NCI-H187 treated with DMSO at 0.1 percent for 48 hours (cell line): ENCODE data around the gene FOXL3.

Experiments
- DNase-seq: peaks from one replicate; lab custom pipeline; 2025; lab: John Stamatoyannopoulos, UW

The FOXL3 gene

DNA sequence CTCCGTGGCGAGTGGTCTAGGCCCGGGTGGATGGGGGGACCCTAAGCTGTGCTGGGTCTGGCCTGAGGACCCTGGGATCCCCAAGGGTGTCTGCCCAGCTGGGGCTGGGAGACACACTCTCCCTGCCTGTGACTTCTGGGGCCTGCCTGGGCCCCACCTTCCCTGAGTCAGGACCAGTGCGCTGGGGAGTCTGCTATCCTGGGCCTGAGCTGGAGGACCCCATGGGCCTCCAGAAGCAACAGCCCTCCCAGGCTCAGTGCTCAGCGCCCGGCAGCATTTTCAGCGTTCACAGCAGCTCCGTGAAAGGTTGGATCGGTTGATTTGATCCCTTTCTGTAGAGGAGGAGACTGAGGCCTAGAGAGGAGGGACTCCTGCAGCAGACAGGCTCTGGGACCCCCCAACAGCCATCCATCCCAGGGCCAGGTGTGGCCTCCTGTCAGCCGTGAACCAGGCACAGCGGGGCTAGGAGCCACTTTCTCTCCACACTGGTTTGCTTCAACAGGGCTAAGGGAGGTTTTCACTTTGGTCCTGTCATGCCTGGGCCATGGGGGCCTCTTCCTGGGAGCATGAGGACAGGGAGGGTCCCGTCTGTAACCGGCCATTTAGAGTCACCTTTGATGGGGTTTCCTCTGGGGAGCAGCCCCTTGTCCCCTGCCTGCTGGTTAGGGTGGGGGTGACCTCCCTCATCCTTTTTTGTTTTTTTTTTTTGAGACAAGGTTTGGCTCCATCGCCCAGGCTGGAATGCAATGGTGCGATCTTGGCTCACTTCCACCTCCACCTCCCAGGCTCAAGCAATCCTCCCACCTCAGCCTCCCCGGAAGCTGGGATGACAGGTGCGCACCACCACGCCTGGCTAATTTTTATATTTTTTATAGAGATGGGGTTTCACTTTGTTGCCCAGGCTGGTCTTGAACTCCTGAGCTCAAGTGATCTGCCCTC lies 12.4 kb downstream of the FOXL3 start:
- DNase-seq, result no peak

DNA sequence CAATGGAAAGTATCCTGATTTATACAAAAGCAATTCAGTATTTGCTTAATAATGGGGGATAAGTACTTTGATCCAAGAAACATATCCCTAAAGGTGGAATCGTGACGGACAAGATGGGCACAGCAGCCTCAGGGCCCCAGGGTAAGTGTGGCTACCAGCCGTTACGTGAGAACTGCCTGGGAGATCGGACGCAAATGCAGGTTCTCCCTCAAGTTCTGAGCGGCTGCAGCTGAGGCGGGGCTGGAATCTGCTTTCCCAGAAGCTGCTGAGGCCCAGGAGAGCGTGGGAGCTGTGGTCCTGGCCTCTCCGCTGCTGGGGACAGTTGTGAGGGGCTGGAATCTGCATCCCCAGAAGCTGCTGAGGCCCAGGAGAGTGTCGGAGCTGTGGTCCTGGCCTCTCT lies 13.5 kb downstream of the FOXL3 start:
- no peak for DNase-seq

- DNase-seq, result no peak
These were observed 14.1 kb downstream of the FOXL3 start for GRCh38 chr7:303884-304573.

GRCh38 chr7:304574-305409 lies 14.8 kb downstream of the FOXL3 start:
- DNase-seq, result no peak

GRCh38 chr7:305410-306151 lies 15.6 kb downstream of the FOXL3 start:
- DNase-seq, result no peak

- DNase-seq, result no peak
These were observed 18.0 kb downstream of the FOXL3 start for GRCh38 chr7:307970-308369.

DNA sequence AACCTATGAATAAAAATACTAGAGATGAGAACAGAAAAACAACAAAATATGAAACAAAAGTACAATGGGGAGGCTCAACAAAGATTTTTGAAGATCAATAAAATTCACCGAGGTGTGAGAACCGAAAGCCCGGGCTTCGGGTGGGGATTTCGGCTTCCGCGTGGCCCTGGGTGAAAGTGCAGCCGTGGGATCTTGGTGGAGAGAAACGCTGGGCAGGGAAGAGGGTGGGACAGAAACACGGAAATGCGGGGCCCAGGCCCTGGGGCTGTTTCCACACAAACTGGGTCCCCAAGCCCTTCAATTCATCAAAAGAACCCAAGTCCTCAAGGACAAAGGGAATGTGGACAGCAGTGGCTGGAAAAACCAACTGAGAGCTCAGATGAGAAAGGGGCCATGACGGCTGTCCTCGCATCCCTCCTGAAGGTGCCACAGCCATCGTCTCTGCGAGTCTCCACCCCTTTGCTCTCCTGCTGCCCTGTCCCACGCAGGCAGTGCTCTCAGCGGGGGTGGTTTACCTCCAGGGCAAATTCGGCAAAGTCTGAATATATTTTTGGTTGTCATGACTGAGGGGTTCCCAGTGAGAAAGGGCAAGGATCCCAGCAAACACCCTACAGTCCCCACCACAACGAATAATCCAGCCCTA lies 19.7 kb downstream of the FOXL3 start:
- no peak for DNase-seq

GRCh38 chr7:311131-311680 lies 21.2 kb downstream of the FOXL3 start:
- DNase-seq, result no peak

- DNase-seq, result no peak
These were observed 21.8 kb downstream of the FOXL3 start for GRCh38 chr7:311796-312195.

GRCh38 chr7:312424-312823 lies 22.5 kb downstream of the FOXL3 start:
- no peak for DNase-seq

- no peak for DNase-seq
These were observed 24.9 kb downstream of the FOXL3 start for GRCh38 chr7:314853-315252.

DNA sequence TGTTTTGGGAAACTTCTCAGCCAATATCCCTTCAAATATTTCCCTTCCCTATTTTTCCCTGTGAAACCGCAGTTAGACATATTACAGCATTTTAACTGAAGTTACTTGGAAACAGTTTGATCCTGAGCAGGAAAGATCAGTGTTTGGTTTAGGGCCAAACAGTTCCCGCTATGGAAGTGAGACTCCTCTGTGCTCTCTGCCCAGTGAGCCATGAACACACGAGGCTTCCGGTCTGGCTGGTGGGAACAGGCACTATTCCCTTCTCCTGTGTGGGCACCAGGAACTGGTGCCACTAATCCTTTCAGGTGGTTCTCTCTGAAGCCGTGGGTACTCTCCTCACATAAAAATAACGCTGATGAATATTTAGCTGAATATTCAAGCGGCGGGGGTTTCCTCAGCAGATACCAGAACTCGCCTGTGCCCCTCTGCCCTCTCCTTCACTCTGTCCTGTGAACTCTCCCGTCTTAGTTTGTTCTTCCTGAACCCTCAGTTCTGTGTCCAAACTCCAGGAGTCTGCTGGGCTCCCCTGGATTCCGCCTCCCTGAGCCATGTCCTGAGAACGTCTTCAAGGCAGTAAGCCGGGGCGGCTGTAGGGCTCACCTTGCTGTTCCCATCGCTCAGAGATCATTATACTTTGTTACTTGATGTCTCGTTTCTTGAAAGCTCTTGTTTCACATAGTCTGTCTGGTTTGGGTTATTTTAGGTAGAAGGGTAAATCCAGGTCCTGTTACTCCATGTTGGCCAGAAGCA lies 25.7 kb downstream of the FOXL3 start:
- DNase-seq, result no peak

- DNase-seq, result no peak
These were observed 27.9 kb downstream of the FOXL3 start for GRCh38 chr7:317643-318405.

DNA sequence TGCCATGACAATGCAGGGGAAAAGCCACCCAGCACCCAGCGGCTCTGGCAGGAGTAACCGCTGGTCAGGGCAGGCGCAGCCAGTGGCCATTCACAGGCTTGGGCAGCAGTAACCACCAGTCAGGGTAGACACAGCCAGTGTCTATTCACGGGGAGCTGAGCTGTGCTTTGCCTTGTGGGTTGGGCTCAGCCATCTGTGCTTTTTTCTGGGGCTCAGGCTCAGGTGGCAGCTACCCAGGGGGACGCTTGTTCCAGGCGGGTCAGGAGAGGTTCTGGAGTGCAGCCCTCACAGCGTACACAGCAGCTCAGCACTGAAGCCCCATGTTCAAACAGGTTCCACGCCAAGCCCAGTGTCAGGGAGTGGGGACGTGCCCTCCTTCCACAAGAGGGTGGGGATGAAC lies 28.5 kb downstream of the FOXL3 start:
- DNase-seq, result no peak

DNA sequence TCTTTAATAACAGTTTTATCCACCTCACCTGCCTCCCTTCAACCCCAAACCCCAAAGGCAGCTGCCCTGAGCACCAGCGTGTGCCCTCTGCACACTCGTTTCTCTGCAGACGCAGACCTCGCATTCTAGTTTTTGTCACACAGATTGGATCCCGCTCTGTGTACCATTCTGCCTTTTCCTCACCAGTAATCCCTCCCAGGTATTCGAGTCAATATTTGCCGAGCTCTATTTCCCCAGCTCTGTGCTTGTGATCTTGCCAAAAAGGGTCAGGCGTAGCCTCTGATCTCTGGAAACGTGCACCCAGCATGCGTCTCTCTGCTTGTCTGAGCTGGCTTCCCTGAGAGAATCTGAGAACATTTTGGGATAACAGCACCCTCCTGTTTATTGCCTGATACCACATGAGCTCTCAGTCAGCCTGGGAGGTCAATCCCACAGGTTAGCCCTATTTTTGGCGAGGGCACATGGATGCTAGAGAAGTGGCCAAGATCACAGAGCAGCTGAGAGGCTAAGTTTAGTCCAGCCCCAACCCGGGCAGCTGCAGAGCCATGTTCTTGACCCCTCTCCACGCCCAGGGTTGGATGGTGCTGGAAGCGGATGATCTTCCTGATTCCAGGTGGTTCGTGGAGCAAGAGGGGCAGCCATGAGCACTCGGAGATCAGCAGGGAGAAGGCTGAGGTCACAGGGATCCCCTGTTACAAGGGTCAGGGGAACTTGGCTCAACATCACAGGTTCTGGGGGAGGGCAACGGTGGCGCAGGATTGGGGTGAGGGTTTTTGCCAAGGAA lies 29.1 kb downstream of the FOXL3 start:
- DNase-seq, result no peak

DNA sequence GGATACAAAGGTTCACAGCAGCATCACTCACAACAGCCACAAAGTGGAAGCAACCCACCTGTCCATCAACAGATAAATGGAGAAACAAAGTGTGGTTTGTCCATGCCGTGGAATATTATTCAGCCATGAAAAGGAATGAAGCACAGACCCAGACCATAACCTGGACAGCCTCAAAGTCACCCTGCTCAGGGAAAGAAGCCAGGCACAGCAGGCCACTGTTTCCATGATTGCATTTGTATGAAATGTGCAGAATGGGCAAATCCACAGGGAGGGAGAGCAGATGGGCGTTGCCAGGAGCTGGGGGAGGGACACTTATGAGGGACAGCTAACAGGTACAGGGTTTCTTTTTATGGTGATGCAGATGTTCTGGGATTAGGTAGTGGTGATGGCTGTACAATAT lies 30.3 kb downstream of the FOXL3 start:
- no peak for DNase-seq

DNA sequence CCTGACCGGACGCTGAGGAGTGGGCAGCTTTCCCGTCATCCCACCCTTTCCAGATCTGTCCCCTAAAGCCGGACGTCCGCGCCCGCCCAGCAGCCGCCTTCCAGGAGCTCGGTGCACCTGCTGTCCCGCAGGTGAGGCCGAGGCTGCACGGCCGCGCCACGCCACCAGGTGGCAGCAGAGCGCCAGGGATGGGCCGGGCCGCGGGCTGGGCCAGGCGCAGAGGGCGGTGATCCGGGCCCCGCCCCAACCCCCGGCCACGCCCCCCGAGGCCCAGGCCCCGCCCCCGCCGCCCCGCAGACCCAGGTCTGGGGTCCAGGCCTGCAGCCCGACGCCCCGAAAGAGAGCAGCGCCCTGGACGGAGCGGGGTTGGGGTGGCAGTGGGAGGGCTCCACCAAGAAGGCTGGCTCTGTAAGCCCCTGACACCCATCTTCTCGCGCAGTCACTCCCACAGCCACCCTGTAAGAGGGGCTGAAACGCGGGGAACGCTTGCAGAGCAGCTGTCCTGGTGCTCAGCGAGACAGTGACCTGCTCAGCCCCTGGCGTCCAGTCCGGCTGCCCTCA lies 32.2 kb downstream of the FOXL3 start:
- DNase-seq, result no peak

- DNase-seq, result no peak
These were observed 32.7 kb downstream of the FOXL3 start for GRCh38 chr7:322708-323111.
